Measurements from ENCODE around the gene MED12L.
A peak's percentile ranks its signal among the peaks of the same experiment; 100 is the strongest.

Gene MED12L

DNA sequence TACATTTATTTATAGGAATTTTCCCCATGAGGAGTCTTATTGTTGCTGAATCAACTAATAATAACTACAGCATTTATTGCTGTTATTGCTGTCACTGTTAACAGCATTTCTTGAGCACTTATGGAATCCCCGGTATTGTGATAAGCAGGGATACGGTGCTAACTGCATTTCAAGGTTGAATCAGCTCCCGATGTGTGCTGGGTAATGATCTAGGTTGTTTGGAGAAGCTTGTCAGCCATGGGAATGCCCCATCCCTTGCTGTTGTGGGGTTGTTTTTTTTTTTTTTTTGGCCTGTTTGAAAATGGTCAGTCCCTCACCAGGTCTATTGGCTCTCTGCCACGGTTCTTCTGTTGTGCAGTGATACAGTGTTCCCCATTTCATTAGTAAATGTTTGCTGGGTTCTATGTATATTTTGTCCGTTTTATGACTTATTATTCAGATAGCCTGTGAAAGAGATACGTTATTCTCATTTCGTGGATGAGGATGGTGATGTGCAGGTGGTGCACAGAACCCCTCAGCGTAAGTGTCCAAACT is 48.5 kb downstream of the MED12L start:
- no peak for DNase-seq (ENCODE audit: low read depth in 2 of 2)

DNA sequence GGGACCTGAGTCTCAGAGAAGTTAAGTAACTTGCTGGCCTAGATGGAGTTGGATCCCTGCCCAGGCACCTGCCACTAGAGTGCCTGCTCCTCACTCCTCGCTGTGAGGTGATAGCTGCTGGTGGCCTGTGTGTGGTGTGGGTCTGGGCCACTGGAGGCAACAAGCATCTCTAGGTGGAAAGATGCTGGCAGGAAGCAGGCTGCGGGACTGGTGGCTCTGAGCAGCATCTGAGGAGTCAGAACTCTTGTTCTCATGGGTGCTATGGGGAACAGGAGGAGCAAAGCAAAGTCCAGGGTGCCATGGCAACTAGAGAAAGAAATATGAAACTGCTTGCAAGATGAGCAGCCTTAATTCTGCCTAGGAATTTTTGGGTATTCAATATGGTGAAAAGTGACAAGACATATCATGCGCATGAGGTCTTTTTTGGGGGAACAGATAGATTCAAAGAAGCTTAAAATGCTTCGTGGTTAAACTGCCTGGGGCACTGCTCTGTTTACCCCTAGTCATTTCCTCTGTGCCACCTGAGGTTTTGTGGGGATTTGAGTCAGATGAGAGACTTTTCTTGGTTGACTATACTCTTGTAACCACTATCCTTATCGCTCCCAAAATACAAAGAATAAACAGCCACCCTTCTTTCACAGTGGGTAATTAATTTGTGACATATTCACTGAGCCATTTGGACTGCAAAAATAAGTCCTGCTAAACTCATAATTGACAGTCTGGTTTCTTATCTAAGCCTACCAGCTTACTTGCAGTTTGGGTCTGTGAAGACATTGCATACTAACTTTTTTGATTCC is 50.3 kb downstream of the MED12L start:
- DNase-seq (ENCODE audit: low read depth in 2 of 2) = peak in 1 of 2 donors; percentile 4

DNA sequence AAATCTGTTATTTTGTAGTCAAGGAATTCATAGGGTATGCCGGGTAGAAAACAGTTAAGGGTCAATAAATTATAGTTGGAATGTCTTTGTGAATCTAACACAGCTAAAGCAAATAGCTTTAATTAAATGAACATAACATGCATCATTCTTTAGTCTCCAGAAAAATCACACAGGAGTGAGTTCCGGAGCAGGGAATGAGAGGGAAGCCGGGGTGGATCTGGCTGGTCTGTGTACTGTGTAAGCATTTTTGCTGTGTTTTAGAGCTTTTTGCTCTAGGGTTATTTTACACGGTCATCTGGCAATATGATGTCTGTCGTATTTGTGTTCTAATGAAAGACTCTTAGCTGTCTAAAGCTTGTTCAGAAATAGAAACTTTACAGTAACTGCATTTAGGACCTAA is 57.5 kb downstream of the MED12L start:
- no peak for DNase-seq (ENCODE audit: low read depth in 2 of 2)

DNA sequence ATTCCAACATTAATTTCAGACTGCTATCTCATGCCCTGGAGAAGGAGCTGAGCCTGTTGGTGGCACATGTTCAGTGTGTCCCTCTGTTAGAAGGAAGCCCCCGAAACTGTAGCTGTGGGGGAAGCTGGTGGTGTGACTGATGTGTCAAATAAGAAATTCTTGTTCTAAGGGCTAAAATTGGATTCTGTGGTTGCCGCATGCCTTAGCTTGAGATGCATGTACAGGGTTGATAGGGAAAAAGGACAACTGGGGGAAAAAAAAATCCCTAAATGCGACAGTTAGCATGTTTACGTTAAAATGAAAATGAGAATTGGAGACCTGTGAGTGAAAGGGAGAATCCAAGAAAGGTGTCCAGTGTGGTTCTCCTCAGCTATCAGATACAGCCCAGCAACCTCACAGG is 58.6 kb downstream of the MED12L start:
- DNase-seq (ENCODE audit: low read depth in 2 of 2) = no peak

DNA sequence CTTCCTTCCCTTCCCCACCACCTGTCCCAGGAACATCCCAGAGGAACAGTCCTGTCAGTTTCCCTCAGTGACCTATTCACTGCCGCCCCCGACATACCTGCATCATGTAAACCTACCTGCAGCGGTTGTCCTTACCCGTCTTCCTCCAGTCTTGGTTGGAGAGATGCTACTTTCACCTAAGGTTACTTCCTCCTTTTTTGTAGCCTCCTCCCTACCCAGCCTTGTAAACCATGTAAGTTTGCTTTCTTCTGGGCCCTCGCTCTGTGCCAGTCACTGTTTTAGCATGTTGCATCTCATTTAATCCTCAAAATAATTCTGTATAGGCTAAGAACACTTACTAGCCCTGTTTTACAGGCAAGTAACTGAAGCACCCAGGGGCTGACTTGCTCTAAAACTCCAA is 59.3 kb downstream of the MED12L start:
- no peak for DNase-seq (ENCODE audit: low read depth in 2 of 2)

DNA sequence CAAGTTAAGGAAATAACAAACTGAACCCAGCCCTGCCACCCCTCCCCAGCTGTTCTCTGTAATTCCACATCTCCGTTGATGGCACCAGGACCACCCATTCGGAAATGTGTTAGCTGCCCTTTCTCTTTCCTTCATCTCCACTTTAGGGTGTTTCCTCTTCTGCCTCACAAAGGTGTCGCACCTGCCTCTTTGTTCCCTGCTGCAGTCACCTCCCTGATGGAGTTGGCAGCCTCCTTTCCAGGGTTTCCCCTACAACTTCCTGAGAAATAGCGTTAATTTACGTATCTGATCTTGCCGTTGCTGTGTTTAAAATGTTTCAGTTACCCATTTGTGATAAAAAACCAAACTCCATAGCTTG is 60.2 kb downstream of the MED12L start:
- DNase-seq (ENCODE audit: low read depth in 2 of 2) = no peak

DNA sequence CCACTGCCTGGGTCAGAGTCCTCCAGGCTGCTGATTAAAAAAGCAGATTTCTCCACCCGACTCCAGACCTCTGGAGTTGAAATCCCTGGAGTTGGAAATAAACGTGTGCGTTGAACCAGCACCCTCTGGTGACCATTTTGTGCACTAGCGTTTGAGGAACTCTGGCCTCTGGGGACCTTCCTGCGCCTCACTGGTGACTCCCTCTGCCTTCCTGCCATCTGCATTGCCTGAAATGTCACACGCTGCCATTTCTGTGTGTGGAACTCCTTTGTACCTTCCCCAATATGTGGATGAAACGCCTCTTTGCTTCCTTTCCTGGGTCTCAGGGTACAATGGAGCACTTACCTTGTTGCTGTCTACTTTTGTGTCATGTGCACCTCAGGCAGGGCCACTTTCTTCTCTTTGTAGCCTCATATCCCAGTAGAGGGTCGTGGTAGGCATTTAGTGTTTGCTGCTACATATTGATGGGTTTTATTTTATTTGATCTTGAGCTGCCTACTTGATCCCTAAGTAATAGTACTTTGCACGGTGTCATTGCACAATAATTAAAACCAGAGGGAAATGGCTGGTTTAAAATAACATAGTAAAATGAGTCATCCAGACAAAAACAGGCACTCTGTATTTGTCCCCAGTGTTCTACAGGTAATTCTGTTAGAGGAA is 60.7 kb downstream of the MED12L start:
- DNase-seq (ENCODE audit: low read depth in 2 of 2) = peak; percentile 10 to 17

DNA sequence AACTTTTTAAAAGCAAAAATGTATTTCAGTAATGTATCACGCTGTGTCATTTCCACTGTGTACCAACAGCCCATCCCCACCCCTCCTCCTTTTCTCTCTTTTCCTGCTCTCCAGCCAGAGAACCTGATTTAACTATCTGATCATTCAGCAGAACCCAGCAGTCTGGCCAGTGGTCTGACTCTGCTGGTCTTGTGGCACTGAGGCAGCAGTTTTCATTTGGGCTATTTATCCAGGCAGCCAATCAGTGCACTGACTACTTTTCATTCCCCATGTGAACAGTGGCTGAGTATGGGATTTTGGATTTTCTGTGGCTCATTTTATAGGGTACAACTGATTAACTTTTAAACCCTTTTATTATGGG is 61.2 kb downstream of the MED12L start:
- DNase-seq (ENCODE audit: low read depth in 2 of 2) = no peak

DNA sequence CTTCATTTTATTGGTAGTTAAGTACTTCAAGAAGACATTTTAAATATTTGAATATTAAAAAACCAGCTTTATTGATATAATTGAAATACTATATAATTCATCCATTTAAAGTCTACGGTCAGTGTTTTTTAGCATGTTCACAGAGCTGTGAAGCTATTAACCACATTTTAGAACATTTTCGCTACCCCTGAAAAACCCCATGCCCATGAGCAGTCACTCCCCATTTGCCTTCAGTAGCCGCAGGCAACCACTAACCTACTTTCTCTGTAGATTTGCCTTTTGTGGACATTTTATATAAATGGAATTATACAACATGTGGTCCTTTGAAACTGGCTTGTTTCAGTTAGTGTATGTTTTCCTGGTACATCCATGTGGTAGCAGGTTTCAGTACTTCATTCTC is 61.8 kb downstream of the MED12L start:
- no peak for DNase-seq (ENCODE audit: low read depth in 2 of 2)

DNA sequence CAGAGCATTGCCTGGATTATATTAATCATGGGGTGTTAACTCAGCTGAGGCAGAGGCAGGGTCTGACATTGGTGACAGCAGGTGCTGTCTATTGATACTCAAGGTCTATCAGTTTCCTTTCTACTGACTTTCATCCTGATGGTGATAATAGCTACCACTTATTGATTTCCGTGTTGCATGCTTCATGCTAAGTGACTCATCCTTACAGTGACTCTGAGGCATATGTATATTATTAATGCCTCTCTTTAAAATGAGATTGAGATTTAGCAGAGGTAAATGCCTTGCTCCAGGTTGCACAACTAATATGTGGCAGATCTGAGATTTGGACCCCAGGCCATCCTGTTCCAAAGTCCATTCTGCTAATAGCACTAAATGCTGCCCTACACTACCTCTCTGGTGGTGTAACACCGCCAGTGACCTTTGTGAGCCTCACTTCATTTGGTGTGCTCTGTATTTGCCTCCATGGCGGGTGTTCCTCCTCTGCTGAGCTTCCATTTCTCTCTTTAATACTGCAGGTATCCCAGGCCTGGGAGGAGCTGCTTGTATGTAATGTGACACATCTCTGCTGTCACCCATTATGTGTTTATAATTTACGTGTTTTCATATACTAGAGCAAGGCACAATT is 67.1 kb downstream of the MED12L start:
- DNase-seq (ENCODE audit: low read depth in 2 of 2) = no peak

DNA sequence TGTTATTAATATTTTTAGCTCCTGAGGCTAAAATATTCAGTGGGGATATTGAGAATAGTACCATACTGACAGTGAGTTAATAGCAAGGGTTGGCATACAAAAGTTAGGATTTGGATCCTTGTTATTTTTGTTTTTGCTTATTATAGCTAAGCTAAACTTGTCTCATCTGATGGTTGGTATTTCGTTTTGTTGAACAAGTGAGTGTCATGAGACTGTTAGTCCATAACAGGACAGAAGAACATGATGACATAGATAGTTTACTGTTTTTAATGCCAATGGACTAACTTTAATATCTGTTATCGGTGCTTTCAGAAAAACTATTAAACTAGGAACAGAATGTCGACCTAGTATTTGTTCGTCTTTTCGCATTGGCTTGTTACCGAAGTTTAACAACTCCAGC is 69.1 kb downstream of the MED12L start:
- DNase-seq (ENCODE audit: low read depth in 2 of 2) = no peak

DNA sequence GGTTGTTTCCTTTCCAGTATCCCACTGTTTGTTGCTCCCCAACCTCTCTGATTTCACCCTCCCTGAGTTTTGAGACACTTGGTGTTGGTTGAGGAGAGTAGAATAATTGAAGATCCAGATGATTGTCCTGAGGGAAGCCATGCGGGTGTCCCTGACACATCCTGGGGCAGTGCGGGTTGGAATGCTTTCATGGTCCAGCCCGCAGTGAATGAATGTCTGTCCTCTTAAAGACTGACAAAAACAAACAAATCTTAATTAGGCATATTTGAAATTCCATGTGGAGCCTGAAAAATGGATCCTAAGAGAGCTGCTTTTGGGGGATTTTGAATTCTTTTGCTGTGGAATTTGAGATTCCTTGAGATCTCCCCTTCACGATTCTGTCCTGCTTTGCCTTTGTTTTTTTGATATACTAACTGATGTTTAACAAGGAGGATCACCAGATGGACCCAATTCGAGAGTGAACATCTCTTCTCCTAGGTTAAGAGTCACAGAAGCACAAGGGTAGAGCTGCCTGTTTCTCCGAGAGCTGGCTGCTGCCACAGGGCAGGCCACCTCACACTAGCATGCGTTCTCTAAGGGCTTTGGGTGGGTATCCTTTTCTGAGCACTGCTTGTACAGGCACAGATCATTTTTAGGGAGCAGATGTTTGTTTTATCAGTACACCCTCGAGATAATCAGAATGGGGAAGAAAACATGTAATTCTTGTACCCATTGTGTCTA is 70.1 kb downstream of the MED12L start:
- no peak for DNase-seq (ENCODE audit: low read depth in 2 of 2)

DNA sequence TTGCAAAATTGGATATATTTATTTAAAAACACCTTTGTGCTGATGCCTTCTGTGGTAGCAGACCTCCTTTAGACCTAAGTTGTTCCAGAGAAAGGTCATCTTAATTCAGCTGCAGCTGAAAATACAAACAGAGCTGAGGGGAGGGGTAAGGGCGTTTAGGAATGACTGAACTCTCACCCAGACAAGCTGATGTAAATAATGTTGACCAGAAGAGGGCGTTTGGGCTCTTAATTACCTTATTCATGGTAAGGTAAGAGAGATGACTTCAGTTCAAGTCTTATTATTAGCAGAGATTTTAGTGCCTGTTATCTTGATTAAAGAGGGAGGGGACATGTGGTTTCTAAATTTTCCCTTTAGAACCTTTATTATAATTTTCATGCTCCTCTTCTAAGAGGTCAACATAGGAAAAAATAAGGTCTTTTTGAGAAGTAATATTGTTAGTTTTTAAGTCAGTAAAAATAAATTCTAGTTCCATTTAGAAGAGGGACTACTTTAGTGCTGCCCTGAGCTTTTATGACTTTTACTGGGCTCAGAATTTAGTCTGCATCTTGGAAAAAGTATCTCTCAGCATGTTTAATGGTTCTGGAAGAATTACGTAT is 71.3 kb downstream of the MED12L start:
- peak in 1 of 2 donors; percentile 40 for DNase-seq (ENCODE audit: low read depth in 2 of 2)

DNA sequence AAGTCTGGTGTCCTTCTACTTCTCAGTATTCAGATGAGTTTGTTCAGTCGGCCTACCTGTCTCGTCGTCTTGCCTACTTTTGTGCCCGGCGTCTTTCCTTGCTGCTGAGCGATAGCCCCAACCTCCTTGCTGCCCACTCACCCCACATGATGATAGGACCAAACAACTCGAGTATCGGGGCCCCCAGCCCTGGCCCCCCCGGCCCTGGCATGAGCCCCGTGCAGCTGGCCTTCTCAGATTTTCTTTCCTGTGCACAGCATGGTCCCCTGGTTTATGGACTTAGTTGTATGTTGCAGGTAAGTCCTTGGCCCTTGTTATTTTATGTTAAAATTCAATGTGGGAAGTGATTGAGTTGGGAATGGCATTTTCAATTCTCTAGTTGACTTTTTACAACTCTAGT is 74.3 kb downstream of the MED12L start:
- DNase-seq (ENCODE audit: low read depth in 2 of 2) = no peak

DNA sequence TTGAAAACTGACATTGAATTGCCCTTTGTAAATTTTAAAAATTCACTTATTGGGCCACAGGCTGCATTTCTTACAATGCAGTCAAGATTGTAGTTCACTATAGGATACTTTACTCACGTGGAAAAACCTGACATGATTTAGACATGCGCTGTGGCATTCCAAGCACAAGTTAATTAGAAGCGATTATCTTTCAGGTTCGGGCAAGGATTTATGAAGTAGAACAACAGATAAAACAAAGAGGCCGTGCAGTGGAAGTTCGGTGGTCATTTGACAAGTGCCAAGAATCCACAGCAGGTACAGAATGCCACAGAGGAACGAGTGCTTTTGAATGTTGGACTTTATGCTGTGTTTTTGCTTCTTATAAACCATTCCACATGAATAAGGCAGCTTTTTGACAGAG is 79.8 kb downstream of the MED12L start:
- no peak for DNase-seq (ENCODE audit: low read depth in 2 of 2)

DNA sequence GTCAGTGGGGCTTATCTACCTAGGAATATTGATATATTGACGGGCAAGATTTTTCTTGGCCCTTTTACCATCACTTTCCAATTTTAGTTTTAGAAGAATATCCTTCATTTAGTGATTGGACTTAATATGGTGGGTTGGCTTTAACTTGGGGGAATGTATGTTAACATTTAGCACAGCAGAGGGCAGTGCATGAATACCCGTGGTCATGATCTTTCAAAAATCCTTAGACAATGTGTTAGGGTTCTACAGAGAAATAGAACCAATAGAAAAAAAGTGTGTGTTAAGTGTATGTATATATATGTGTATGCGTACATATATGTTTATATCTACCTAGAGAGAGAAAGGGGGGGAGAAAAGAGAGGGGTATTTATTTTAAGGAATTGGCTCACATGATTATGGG is 80.7 kb downstream of the MED12L start:
- no peak for DNase-seq (ENCODE audit: low read depth in 2 of 2)

DNA sequence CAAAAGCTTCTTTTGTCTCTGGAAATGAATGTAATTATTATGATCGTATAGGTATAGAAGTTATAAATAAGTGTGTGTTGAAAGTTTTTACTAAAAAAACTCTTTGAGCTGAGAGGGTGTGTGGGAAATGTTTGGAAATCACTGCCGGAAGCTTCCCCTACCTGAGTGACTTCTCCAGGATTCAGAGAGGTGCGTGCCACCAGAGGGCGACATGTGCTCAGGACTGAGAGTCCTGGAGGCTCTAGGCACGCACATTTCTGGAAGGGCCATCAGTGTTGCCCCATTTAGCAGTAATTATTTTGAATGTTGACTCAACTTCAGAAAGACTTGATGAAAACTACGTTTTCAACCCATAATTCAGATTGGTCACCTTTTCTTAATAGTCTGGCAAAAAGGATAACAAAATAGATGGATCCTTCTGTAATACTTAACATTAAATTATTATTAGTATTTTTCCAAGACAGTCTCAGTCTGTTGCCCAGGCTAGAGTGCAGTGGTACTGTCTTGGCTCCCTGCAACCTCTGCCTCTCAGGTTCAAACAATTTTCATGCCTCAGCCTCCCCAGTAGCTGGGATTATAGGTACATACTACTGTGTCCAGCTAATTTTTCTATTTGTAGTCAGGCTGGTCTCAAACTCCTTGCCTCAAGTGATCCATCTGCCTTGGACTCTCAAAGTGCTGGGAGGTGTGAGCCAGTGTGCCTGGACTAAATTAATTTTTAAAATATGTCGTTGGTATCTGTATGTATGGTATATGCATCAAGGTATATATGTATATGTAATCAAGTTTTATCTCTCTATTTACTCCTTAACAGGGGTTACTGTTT is 83.0 kb downstream of the MED12L start:
- DNase-seq (ENCODE audit: low read depth in 2 of 2) = peak; percentile 79 to 83

DNA sequence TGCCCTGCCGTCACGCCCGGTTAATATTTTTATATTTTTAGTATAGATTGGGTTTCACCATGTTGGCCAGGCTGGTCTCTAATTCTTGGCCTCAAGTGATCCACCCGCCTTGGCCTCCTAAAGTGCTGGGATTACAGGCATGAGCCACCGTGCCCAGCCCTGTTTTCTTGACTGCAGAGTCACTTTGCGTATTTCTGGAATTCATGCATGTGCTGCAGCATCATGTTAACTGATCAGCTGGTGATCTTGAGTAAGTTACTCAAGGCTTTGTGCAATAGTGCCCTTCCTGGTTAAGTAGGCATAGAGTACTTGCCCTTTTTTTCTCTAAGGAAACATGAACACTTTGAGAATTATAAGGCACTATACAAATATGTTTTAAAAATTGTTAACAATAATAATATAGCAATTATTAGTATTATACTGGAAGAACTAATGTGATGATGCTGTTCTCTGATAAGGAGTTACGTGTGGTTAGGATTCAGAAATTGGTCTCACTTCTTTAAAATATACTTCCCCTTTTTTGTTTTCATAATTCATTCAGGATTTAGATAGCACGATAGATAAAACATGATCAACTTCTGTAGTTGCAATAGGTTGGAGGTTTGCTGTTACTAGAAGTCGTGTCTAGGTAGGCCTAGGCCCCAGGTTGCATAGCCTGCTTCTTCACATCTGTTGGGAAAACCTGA is 83.9 kb downstream of the MED12L start:
- DNase-seq (ENCODE audit: low read depth in 2 of 2) = no peak

DNA sequence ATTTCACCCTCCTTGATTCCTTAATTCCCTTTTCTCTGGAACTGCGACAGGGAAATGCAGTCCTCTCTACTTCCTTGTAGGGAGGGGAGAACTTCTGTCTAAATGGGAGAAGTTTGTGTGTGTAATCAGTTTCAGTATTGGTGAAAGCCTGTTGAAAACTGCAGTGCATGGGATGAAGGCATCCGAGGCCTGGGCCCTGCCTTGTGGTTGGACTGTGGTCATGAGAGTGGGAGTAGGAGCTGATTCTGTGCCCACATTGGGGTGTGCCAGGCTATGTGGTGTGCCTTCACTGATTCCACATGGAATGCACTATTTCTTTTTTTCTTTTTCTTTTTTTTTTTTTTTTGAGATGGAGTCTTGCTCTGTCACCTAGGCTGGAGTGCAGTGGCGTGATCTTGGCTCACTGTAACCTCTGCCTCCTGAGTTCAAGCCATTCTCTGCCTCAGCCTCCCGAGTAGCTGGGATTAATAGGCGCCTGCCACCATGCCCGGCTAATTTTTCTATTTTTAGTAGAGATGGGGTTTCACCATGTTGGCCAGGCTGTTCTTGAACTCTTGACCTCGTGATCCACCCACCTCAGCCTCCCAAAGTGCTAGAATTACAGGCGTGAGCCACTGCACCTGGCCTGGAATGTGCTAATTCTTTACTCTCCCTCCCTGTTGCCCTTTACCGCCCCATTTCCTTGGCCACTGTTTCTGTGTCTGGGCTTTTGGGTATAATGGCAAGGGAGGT is 84.7 kb downstream of the MED12L start:
- DNase-seq (ENCODE audit: low read depth in 2 of 2) = peak; percentile 23 to 37

Data from activated CD4-positive, alpha-beta T cell treated with anti-CD3 and anti-CD28 coated beads for 24 hours (primary cell).